Germinal center (tissue), 1 donor: ENCODE results near the gene RBM15B.

Source experiments
- DNase-seq: peaks from one replicate; pipeline ENCODE4 v3.0.0; 2012; ENCODE audit warnings: mixed read lengths, low spot score

RBM15B gene

GRCh38 chr3:51441282-51442030 lies 50.4 kb downstream of the RBM15B start:
- no peak for DNase-seq

GRCh38 chr3:51445544-51446280 lies 54.6 kb downstream of the RBM15B start:
- DNase-seq: no peak
